ENCODE results near the gene TMEM255A.

TMEM255A gene

GRCh38 chrX:120264341-120264740 is 46.9 kb downstream of the TMEM255A start:
- DNase-seq (ENCODE audit: low read depth) = no peak

DNA sequence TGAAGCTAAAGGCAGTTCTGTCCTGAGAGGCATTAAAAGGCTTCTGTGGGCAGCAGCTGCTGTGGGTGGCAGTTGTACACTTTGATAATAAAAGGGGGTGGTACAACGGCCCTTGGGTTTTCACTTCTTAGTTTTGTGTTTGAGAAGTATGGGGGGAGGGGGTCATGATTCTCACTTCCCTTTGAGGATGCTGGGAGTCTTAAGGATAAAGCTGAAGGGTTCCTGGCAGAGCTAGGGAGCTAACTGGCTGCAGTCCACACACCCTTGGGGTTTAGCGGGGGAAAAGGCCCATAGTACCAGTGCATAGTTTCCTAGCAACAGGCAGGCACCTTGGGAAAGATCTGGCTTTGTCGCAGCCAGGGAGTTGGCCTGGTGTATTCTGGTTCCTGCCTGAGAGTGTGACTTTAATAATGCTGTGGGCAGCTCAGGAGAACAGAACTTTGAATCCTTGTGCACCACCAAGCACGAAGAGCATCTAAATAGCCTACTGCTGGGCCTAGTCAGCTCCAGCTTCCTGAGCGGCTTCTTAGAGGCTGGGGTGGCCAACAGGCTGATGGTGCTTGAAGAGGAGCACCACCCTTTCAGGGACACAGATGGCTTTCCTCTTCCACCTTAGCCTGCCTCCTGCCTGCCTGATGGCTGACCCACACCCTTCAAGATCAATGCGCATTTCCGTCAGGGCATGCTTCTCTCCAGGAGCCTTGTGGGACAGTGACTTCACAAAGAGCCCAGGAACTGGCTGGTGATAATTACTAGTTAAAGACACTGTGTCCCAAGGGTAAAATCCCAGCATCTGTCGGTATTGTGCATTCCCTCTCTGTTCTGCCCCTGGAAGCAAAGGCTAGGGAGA is 48.2 kb downstream of the TMEM255A start:
- no peak for DNase-seq (ENCODE audit: low read depth)

DNA sequence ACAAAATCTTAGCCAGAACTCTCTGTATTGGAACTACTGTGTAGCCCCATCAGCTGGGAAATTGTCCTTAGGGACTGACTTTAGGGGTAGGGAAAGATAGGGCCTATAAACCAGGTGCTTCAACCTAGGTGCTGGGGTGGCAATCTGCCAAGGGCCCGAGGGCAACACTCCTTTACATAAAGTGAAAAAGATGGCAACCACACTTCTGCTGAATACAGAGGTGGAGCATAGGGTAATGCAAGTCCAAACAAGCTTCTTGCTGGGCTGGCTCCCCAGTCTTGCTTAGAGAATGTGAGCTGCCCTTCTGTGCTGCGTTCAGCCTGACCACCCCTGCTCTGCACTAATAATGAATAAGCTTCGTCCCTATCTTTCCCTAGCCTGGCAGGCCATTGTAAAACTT is 50.9 kb downstream of the TMEM255A start:
- DNase-seq (ENCODE audit: low read depth) = no peak

- DNase-seq (ENCODE audit: low read depth) = no peak
Observed at GRCh38 chrX:120253784-120254183, 57.5 kb downstream of the TMEM255A start.

DNA sequence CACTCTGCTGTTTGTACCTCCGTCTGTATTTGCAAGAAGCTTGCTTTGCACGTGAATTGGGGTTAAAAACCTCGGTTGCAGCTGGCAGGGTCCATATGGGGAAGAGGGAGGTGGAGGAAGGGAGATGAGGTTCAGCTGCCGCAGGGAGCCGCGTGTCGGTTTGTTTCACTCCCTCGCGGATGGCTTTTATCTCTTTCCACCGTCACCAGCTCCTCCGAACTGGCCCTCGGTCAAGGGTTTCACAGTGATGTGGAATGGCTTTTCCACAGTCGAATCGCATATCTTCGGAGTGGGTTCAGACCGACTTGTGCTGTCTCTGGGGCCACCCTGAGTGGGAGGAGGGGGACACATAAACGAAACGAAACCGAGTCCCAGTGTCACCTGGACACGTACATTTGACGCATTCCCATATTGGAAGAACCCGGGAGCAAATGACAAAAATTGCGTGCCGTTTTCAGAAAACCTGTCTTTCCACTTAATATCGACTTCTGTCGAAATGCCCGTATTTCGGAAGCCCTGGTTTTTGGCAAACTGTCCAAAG is 59.7 kb downstream of the TMEM255A start:
- DNase-seq (ENCODE audit: low read depth) = no peak

- peak; percentile 49 for DNase-seq (ENCODE audit: low read depth)
Observed at GRCh38 chrX:120250522-120251271, 60.6 kb downstream of the TMEM255A start, which contains the start of gene ZBTB33. ZBTB33 (plus strand) TSS chrX:120250812; CDS start chrX:120253416, 2,604 bp downstream.

GRCh38 chrX:120244735-120245498 is 66.3 kb downstream of the TMEM255A start:
- DNase-seq (ENCODE audit: low read depth) = no peak

GRCh38 chrX:120244395-120244734 is 66.9 kb downstream of the TMEM255A start:
- DNase-seq (ENCODE audit: low read depth) = no peak

DNA sequence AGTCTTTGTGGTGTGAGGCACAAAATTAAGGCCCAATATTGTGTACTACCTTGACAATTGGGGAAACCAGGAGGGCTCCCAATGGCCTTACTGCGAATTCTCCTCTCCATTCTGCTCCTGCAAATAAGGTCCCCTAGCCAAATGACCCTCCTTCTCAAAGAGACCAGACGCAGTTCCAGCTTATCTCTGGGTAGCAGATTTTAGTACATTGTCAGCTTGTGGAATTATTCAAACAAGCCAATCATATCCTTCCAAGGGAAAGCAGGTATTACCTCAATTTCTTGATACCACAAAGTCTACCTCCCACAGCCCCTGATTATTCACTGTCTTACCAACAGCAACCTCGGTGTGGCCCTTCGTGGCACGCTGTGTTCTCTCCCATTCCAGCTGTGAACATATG is 68.4 kb downstream of the TMEM255A start:
- DNase-seq (ENCODE audit: low read depth) = no peak

DNA sequence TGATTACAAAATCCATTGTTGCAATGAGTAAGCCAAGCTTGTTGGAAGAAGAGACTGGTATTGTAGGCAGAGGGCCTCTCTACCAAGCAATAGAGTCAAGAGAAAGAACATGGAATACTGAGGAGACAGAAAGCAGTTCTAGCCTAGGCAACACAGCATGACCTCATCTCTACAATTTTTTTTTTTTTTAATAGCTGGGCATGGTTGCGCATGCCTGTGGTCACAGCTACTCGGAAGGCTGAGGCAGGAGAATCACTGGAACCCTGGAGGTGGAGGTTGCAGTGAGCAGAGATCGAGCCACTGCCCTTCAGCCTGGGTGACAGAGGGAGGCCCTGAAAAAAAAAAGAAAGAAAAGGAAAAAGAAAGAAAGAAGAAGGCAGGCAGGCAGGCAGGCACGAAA is 72.3 kb downstream of the TMEM255A start:
- no peak for DNase-seq (ENCODE audit: low read depth)

GRCh38 chrX:120236687-120237479 is 74.4 kb downstream of the TMEM255A start:
- no peak for DNase-seq (ENCODE audit: low read depth)

DNA sequence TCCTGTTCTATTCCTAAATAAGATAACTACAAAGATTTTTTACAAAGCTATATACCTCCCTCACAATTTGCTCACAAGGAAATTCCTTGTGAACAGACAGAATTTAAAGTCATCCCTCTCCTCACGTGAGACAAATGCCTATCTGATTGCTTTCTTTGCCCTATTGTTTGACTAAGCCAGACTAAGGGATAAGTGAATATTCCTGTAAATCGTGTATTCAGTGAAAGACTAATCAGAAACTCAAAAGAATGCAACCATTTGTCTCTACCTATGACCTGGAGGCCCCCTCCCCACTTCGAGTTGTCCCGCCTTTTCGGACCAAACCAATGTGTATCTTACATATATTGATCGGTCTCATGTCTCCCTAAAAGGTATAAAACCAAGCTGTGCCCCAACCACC is 76.0 kb downstream of the TMEM255A start:
- DNase-seq (ENCODE audit: low read depth) = no peak

- DNase-seq (ENCODE audit: low read depth) = no peak
Observed at GRCh38 chrX:120228187-120228908, 82.9 kb downstream of the TMEM255A start.

GRCh38 chrX:120224388-120224787 is 86.9 kb downstream of the TMEM255A start:
- no peak for DNase-seq (ENCODE audit: low read depth)

DNA sequence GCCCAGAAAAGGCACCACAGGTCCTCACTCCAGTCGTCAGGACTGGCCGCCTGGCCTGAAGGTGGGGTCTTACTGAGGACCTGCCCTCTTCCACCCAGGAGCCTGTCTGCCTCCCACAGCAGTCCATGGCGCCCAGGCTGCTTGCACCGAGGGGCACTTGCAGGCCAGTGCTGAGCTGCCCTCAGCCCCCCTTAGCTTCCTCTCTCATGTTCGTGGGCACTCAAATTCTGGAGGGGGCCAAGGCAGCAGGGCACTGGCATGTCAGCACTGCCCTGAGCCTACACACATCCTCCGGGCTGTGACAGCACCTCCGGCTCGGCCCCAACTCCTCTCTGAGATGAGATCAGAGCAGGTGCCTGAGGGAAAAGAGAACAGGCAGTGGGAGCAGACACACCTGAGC is 87.9 kb downstream of the TMEM255A start:
- DNase-seq (ENCODE audit: low read depth) = no peak

DNA sequence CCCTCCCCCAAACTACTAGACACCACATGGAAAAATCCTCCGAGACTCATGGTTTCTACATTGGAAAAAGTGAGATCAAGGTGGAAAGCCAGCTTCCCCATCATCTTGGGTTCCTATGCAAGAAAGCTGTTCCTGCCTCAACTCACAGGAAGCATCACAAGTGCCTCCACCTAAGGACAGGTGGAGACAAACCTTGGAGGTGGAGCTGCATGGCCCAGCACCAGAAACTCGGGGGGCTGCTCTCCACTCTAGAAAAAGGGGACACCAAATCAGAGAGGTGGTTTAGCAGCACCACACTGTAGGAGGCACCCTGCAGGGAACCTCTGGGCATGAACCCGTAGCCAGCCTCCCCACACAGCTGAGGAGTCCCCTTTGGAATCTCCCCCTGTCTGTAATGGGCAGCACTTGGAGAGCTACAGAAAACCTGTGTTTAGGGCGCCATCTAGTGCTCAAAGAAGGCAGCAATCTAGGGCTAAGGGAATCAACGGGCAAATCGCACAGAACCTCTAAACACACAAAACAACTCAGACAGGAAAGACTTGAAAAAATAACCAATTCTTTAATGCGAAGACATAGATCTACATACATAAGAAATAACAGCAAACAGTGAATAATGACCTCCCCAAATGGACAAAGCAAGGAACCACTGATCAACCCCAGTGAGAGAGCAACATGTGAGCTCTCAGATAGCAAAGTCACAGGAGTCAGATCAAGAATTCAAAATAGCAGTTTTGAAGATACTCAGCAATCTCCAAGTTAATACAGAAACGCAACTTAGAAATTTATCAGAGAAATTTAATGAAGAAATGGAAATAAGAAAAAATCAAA is 97.6 kb downstream of the TMEM255A start:
- peak; percentile 19 for DNase-seq (ENCODE audit: low read depth)

Data from stimulated activated CD8-positive, alpha-beta memory T cell treated with anti-CD3 and anti-CD28 coated beads, Interleukin-7, amount 100 ng/mL, for 24 hours (primary cell).